Testis (tissue), 3 donors: ENCODE measurements around the gene SOX6. TPM values are rescaled to one million over a fixed set of nuclear protein-coding genes. Genes with fewer than 3 reads are reported as not detected.

Source experiments
- DNase-seq: peaks from one replicate; pipeline ENCODE4 v3.0.0-alpha.2; 2019
- H3K27ac ChIP-seq, 2 donors: fragments of 200-600 bp; sonication (generic); one replicate each; pipeline ENCODE4 v1.5.1; 2019
- H3K27me3 ChIP-seq: fragments of 200-600 bp; sonication (generic); one replicate; pipeline ENCODE4 v1.5.1; 2019
- H3K36me3 ChIP-seq: fragments of 200-600 bp; sonication (generic); one replicate; pipeline ENCODE4 v1.5.1; 2017; ENCODE audit warnings: low read depth; ENCODE audit errors: missing control alignments
- H3K4me1 ChIP-seq: fragments of 200-600 bp; sonication (generic); one replicate; pipeline ENCODE4 v1.5.1; 2019
- H3K4me3 ChIP-seq, 2 donors: fragments of 200-600 bp; sonication (generic); one replicate each; pipeline ENCODE4 v1.5.1; 2017 to 2019
- H3K9me3 ChIP-seq: fragments of 200-600 bp; sonication (generic); one replicate; pipeline ENCODE4 v1.5.1; 2017
- CTCF ChIP-seq, 3 experiments: fragments of 450-650 bp in 2 of 3; fragments of 200-600 bp in 1 of 3; sonication (generic) in 1 of 3; IDR thresholded peaks; one replicate each; pipeline ENCODE4 v1.5.1; 2016 to 2019; ENCODE audit warnings: antibody characterized with exemption in 3 of 3, mild to moderate bottlenecking in 2 of 3, moderate library complexity in 1 of 3
- POLR2A ChIP-seq: fragments of 450-650 bp; IDR thresholded peaks from one replicate; pipeline ENCODE4 v1.6.1; 2017; ENCODE audit warnings: antibody characterized with exemption, mild to moderate bottlenecking, moderate library complexity
- WGBS, 2 donors: methylation state at CpG; one replicate each; pipeline ENCODE4 v1.1.5; 2018; 5-methylcytosine and 5-hydroxymethylcytosine counted together
- intact Hi-C: fragments of 100-400 bp; cut with DNase I; formaldehyde crosslinking; loops from one replicate; pipeline ENCODE4 v1.15.1; 2023; ENCODE audit warnings: low total_unique reads
- polyA plus RNA-seq: library from polyadenylated mRNA; stranded (reverse); fragments of 350-450 nt; fragmentation: Illumina TruSeq; extraction: RNeasy Lipid Tissue Mini Kit (QIAGEN cat#74804); gene quantifications from one replicate; pipeline ENCODE4 v1.2.3, GENCODE V29; 2014; ENCODE audit warnings: low read depth, low replicate concordance; ENCODE audit not compliant: insufficient read depth
- total RNA-seq, 2 donors: library from RNA; depleted of rRNA; stranded (reverse); fragments of >200 nt; gene quantifications; one replicate each; pipeline ENCODE4 v1.2.3, GENCODE V29; 2016

SOX6 gene
- total and polyA plus RNA-seq, 3 donors from 2014 or later, result 39.6 to 74.0 (median 52.3) TPM

DNA sequence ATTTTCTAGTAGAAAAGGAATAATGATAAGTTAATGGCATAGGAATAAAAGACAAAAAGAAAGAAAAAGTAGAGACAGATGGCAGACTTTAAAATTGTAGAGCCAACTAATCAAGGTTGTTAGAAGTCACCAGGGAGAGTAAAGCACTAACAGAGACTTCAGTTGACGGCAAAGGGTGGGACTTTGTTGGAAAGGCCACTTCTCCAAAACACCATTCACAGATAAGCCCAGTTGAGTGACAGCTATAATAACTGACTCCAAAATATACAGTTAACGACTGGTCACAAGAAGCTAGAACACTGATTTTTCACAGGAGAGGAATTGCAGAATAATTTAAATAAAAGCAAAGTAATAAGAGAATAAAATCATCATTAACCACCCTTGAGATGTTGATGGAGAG is 16.0 kb upstream of the SOX6 start:
- Histone ChIP-seq H3K27ac (no peak overlapping the region), H3K4me3 (no peak overlapping the region), H3K36me3 (no peaks in the 10 kb centered on the region), H3K9me3 (no peaks in the 10 kb centered on the region), H3K4me1 (no peaks in the 10 kb centered on the region), H3K27me3 (no peaks in the 10 kb centered on the region)
- WGBS, 2 donors, result 64 to 70% methylated on average over 2 of the region's 2 CpGs
- DNase-seq, result no peak
- TF ChIP-seq POLR2A (no peak), CTCF (IDR thresholded peaks at IDR 0.05) (no peak)
- intact Hi-C loops, result no loop called here

DNA sequence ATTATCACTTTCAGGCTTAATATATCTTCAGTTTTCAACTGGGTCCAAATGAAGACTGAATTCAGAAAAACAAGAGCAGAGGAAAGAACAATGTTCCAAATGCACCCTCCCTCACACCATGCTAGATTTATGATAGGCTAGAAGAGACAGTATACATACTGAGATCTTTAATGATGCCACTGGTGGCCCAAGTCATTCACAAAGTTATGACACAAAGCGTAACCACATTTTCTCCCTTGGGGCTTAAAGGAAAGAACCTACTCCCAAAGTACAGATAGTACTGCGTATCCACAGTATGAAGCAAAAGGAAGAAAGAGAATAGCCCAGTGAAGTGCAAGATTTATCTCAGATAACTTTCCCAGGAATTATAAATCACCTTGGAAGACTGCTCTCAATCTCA is 10.9 kb upstream of the SOX6 start:
- no peak overlapping the region for H3K27ac ChIP-seq
- no peaks in the 10 kb centered on the region for H3K9me3 ChIP-seq
- 86 to 90% methylated on average over 2 of the region's 2 CpGs for WGBS, 2 donors
- intact Hi-C loops, result no loop called here
- no peaks in the 10 kb centered on the region for H3K4me1 ChIP-seq
- H3K27me3 ChIP-seq, result no peaks in the 10 kb centered on the region
- no peaks in the 10 kb centered on the region for H3K36me3 ChIP-seq
- DNase-seq, result no peak
- no peak overlapping the region for H3K4me3 ChIP-seq
- TF ChIP-seq POLR2A (no peak), CTCF (IDR thresholded peaks at IDR 0.05) (no peak)

DNA sequence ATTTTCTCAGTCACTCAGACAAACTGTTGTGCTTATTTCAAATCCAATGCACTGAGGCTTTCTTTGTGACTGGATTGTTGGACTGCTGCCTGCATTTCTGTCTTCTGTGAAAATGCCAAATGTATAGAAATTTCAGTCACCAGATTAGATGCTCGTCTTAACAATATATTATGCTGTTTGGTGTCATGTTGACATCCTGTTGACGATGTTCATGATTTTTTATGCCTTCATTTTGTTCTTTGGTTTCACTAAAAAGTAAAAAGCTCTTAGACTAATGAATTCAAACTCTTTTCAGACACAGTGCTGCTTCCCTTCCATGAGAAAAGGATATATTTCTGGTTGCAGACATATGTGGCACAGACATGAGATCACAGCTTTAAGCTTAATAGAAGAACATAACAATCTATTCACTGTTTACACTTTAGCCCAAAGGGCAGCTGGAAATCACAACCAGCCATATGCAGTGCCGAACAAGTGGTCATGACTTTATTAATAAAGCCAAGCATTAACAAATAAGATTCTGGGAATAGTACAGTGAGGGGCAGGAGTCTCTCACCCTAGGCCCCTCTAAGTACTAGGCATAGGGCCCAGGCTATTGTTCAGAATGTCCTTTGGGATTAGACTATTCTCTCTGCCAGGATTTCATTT is 9.4 kb upstream of the SOX6 start:
- no peak for DNase-seq

DNA sequence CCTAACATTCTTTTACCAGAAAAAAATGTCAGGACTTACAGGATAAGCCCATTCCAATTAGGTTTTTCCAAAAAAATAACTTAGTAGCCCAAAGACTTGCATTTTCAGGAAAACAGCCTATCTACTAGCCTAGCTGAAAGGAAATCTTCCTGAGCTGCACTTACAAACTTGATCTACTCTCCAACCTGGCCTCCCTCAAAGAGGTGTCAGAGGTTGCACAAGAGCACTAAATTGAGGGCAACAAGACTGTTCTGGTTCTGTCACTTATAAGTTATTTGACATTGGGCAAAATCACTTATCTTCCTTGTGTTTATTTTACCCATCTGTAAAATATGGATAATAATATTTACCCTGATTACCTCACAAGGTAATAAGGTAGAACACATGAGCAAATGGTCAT is 7.9 kb upstream of the SOX6 start:
- Histone ChIP-seq H3K4me1 (no peaks in the 10 kb centered on the region), H3K27me3 (no peaks in the 10 kb centered on the region), H3K36me3 (no peaks in the 10 kb centered on the region), H3K4me3 (no peak overlapping the region), H3K27ac (no peak overlapping the region), H3K9me3 (no peaks in the 10 kb centered on the region)
- no peak for TF ChIP-seq POLR2A
- no peak for TF ChIP-seq CTCF (IDR thresholded peaks at IDR 0.05)
- no peak for DNase-seq
- intact Hi-C loops, result no loop called here

More for the DNA sequence above, 9.4 kb upstream of the SOX6 start:
- Histone ChIP-seq H3K27ac (no peak overlapping the region), H3K9me3 (no peaks in the 10 kb centered on the region), H3K4me1 (no peaks in the 10 kb centered on the region), H3K4me3 (no peak overlapping the region), H3K27me3 (no peaks in the 10 kb centered on the region), H3K36me3 (no peaks in the 10 kb centered on the region)
- 52 to 61% methylated on average over 3 of the region's 3 CpGs for WGBS, 2 donors
- no peak for TF ChIP-seq POLR2A
- intact Hi-C loops, result no loop called here

DNA sequence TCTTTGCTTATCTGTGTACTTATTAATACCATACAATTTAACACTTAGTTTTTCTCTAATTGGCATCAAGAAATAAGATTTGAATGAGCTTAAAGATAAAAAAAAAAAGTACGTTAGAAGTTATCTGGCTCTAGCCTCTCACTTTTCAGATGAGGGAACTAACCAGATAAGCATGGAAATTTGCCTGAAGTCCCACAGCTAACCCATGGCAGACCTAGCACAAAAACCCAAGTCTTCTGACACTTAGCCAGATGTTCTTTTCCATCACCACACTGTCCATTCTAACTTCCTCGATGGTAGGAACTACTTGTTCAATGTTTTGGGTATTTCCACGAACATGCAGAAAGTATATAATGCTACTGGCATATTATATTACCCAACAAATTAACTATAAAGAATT is 7.4 kb upstream of the SOX6 start:
- Histone ChIP-seq H3K4me1 (no peaks in the 10 kb centered on the region), H3K9me3 (no peaks in the 10 kb centered on the region), H3K27ac (no peak overlapping the region), H3K27me3 (no peaks in the 10 kb centered on the region), H3K36me3 (no peaks in the 10 kb centered on the region), H3K4me3 (no peak overlapping the region)
- WGBS, 2 donors, result 70 to 71% methylated on average over 3 of the region's 3 CpGs
- intact Hi-C loops, result no loop called here
- TF ChIP-seq CTCF (IDR thresholded peaks at IDR 0.05), result no peak
- TF ChIP-seq POLR2A, result no peak
- DNase-seq, result no peak
